ENCODE measurements around the gene PRELP.

Gene PRELP

GRCh38 chr1:203524824-203525223, 49.2 kb downstream of the PRELP start:
- Mint-ChIP-seq H3K4me1 (peaks cover 75% of the 10 kb centered on the region), H3K36me3 (ENCODE audit: low read depth) (no peaks in the 10 kb centered on the region), H3K27me3 (ENCODE audit: low read depth) (peaks cover 25% of the 10 kb centered on the region), H3K9me3 (no peaks in the 10 kb centered on the region), H3K27ac (peak overlapping the region in 1 of 3 experiments; percentile 32), H3K4me3 (no peak overlapping the region)
- TF ChIP-seq CTCF (IDR thresholded peaks at IDR 0.05; ENCODE audit: unreplicated experiment in 3 of 3) = no peak

- H3K9me3 Mint-ChIP-seq = no peaks in the 10 kb centered on the region
- peaks cover 70% of the 10 kb centered on the region for H3K4me1 Mint-ChIP-seq
- H3K36me3 Mint-ChIP-seq (ENCODE audit: low read depth) = no peaks in the 10 kb centered on the region
- no peak for TF ChIP-seq CTCF (IDR thresholded peaks at IDR 0.05; ENCODE audit: unreplicated experiment in 3 of 3)
- no peak overlapping the region for H3K27ac Mint-ChIP-seq
- H3K27me3 Mint-ChIP-seq (ENCODE audit: low read depth) = peaks cover 21% of the 10 kb centered on the region
- no peak overlapping the region for H3K4me3 Mint-ChIP-seq
Measured at GRCh38 chr1:203525685-203526084, 50.1 kb downstream of the PRELP start.

GRCh38 chr1:203526130-203526529, 50.5 kb downstream of the PRELP start:
- H3K9me3 Mint-ChIP-seq = no peaks in the 10 kb centered on the region
- H3K4me1 Mint-ChIP-seq = peaks cover 65% of the 10 kb centered on the region
- H3K27me3 Mint-ChIP-seq (ENCODE audit: low read depth) = peaks cover 17% of the 10 kb centered on the region
- peak overlapping the region in 1 of 3 experiments; percentile 22 for H3K27ac Mint-ChIP-seq
- TF ChIP-seq CTCF (IDR thresholded peaks at IDR 0.05; ENCODE audit: unreplicated experiment in 3 of 3) = no peak
- no peak overlapping the region for H3K4me3 Mint-ChIP-seq
- no peaks in the 10 kb centered on the region for H3K36me3 Mint-ChIP-seq (ENCODE audit: low read depth)

GRCh38 chr1:203526572-203526971, 51.0 kb downstream of the PRELP start:
- Mint-ChIP-seq H3K36me3 (ENCODE audit: low read depth) (no peaks in the 10 kb centered on the region), H3K27me3 (ENCODE audit: low read depth) (peaks cover 13% of the 10 kb centered on the region), H3K9me3 (no peaks in the 10 kb centered on the region), H3K27ac (peak overlapping the region; percentile 4 to 73 (median 17)), H3K4me3 (peak overlapping the region in 1 of 3 experiments; percentile 6), H3K4me1 (peaks cover 61% of the 10 kb centered on the region)
- no peak for TF ChIP-seq CTCF (IDR thresholded peaks at IDR 0.05; ENCODE audit: unreplicated experiment in 3 of 3)

- no peaks in the 10 kb centered on the region for H3K9me3 Mint-ChIP-seq
- no peak for TF ChIP-seq CTCF (IDR thresholded peaks at IDR 0.05; ENCODE audit: unreplicated experiment in 3 of 3)
- peak overlapping the region in 1 of 3 experiments; percentile 6 for H3K4me3 Mint-ChIP-seq
- H3K36me3 Mint-ChIP-seq (ENCODE audit: low read depth) = no peaks in the 10 kb centered on the region
- peak overlapping the region; percentile 4 to 73 (median 17) for H3K27ac Mint-ChIP-seq
- peaks cover 8% of the 10 kb centered on the region for H3K27me3 Mint-ChIP-seq (ENCODE audit: low read depth)
- peaks cover 57% of the 10 kb centered on the region for H3K4me1 Mint-ChIP-seq
Measured at GRCh38 chr1:203527013-203527412, 51.4 kb downstream of the PRELP start.

GRCh38 chr1:203528063-203528462, 52.5 kb downstream of the PRELP start:
- no peak overlapping the region for H3K4me3 Mint-ChIP-seq
- peaks cover 6% of the 10 kb centered on the region for H3K27me3 Mint-ChIP-seq (ENCODE audit: low read depth)
- H3K9me3 Mint-ChIP-seq = no peaks in the 10 kb centered on the region
- H3K36me3 Mint-ChIP-seq (ENCODE audit: low read depth) = no peaks in the 10 kb centered on the region
- H3K4me1 Mint-ChIP-seq = peaks cover 46% of the 10 kb centered on the region
- H3K27ac Mint-ChIP-seq = no peak overlapping the region
- no peak for TF ChIP-seq CTCF (IDR thresholded peaks at IDR 0.05; ENCODE audit: unreplicated experiment in 3 of 3)

Measured in nephron (organoid).